GM18511 (cell line): ENCODE data around the gene RNF121.

ENCODE experiments used
- ATAC-seq: cut with Tn5 transposase; IDR thresholded peaks from one replicate; pipeline ENCODE4 v1.9.1; 2021; ENCODE audit warnings: mild to moderate bottlenecking, moderate library complexity; ENCODE audit not compliant: unreplicated experiment

Gene RNF121

DNA sequence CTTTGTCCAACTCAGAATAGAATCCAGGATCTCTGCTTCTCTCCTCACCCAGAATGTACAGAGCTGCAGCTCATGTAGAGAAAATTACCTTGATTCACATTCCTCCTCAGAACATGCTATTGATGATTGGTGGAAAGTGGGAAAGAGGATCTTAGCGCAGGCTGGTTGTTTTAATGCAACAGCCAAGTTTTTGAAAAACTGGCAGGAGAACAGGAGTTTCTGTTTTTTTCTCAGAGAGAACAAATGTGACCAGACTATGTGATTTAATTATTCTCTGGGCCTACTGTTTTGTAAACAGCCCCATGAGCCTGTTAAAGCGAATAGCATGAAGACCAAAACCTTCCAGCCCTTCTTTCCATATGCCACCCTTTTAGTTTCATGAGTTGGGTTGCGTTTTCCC, 50.8 kb downstream of the RNF121 start:
- ATAC-seq: no peak

DNA sequence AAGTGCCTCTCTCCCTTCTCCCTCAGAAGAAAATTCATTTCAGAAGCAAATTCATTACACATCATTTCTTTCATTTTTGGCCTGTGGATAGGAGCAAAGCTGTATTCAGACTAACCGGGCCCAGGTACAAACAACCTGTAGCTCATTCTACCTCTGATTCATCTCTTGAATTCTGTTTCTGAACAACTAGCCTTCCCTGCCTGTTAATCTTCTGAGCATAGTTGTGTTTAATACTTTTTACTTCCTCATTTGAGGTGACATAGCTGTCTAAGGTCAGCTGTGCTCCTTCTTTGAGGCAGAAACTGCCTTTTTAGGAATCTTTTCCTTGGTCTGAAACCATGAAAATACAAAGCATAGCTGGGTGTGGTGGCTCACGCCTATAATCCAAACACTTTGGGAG, 57.3 kb downstream of the RNF121 start:
- no peak for ATAC-seq

DNA sequence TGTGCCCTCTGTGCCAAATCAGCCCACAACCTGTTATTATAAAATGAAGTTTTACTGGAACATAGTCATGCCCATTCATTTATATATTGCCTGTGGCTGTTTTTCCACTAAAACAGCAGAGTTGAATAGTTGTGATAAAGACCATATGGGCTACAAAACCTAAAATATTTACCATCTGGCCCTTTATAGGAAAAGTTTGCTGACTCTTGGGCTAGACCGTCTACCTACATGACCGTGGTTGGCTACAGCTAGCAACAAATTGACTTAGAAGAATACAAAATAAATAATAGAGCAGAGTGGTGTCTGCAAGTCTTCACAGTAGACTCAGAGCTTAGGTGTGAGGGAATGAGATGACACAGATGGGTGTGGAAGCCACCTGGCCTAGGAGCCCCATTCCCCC, 58.7 kb downstream of the RNF121 start:
- no peak for ATAC-seq

DNA sequence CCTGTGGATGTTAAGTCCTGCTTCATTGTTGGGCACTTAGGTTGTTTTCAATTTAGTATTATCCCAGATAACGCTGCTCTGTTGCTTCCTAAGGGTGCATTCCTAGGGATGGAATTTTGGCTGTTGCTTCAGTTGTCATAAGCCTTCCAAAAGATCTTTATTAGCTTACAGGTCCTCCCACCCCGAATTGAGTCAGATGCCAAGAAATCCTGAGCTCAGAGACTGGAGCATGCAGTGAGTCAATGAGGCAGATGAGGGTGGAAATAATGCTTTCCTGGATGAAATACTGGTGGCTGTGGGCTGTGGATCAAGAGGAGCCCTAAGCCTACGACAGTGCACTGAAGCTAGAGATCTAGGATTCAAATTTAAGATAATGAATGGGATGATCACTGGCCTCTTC, 59.2 kb downstream of the RNF121 start:
- no peak for ATAC-seq

DNA sequence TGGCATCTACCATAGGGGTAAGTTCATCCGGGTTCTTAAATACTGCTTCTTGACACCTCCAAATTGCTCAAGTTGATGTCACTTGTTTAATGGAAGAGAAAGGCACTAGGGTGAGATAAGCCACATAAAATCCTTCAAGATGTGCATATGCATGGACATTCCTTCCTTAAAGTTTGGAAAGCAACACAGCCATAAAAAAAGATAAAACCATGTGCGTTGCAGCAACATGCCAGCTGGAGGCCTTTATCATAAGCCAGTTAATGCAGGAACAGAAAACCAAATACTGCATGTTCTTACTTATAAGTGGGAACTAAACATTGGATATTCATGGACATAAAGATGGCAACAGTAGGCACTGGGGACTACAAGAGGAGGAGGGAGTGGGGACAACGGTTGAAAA, 61.9 kb downstream of the RNF121 start:
- no peak for ATAC-seq

DNA sequence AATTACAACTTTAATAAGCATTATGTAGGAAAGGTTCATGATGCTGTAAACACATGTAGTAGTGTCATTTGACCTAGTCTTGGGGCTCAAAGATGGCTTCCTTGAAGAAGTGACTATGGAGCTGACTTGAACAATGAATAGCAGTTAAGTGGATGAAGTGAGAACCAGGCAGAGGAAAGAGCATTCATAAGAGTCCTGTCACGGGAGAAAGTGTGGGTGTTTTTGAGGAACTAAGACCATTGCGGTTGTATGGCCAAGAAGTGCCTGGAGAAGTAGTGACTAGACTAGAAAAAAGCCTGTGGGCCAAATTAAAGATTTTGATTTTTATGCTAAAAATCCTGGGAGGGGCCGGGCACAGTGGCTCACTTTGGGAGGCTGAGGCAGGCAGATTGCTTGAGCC, 62.6 kb downstream of the RNF121 start:
- ATAC-seq: peak; percentile 81

DNA sequence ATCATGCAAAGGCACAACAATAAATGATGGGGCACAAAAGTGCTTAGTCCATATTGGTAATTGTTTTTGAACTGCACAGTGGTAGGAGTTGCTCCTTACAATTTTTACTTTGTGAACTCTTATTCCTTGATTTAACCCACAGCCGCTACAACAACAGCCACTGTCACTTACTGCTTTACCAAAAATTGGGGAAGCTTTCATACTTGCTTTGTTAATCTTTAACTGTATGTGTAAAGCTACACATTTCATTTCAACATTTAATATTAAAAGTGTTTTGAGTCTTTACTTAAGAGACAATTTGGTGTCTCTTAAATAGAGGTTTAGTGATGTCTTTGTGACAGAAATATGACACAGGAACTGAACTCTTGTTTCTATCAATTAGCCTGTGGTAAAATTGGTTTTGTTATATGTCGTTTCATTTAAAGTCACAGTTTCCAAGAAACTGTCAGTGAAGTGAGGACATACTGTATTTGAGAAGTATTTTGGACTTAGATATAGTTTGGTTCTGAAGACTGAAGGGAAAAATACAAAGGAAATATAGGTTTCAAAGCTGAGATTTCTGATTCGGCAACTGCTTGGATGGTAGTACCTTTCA, 63.4 kb downstream of the RNF121 start:
- no peak for ATAC-seq

DNA sequence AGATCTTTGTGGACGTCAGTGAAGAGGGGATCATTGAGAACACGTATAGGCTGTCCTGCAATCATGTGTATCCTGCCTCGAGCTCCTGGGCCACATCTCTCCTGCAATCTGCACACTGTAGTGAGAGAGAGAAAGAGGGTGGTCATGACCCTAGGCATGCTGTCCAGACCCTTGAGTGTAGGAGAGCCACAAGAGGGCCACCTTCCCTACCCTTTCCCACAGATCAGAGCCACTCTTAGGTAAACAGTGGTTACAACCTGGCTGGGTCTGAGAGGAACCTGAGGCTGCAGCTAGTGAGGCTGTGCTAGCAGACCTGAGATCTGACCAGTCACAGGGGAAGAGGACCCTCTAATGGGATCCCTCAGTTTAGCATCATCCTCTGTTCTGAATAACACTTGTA, 65.9 kb downstream of the RNF121 start:
- no peak for ATAC-seq

DNA sequence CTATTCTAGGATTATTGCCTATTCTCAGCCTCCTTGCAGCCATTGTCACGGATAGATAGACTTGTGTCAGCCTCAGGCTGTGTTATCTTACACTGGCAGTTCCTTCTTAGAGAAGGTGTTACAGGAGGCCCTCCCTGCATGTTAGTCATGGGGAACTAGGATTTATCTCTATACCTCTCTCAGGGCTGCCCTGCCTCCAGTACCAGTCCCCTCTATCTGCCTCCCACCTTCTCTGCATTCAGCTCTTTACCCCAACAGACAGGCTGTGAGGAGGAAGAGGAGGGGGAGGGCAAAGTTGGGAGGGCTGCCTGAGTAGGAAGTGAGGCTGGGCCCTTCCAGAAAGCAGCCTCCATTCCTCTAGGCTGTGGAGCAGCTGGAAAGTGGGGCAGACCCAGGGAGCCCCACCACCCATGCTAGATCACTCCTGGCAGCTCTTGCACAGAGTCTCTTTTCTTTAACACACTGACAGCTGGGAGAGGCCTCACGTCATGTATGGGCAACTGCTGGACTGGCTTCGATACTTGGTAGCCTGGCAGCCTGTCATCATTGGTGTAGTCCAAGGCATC, 67.0 kb downstream of the RNF121 start:
- no peak for ATAC-seq

DNA sequence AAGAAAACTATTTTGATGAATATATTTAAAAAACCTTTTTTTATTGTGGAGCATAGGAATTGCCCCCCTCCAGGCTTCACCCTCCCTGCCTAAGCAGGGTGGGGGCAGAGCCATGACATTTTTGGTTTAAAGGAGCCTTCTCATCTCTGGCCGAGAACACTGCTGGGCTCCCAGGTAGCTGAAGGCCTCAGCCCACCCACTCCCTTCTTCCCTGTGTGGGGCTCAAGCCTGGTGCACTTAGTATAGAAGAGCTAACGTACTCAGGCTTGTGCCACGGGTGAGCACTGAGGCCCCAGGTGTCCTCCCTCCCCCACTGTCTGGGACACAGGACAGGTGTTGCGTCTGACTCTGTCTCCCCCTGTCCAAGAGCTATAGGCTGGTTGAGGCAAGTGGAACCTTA, 67.7 kb downstream of the RNF121 start:
- no peak for ATAC-seq

DNA sequence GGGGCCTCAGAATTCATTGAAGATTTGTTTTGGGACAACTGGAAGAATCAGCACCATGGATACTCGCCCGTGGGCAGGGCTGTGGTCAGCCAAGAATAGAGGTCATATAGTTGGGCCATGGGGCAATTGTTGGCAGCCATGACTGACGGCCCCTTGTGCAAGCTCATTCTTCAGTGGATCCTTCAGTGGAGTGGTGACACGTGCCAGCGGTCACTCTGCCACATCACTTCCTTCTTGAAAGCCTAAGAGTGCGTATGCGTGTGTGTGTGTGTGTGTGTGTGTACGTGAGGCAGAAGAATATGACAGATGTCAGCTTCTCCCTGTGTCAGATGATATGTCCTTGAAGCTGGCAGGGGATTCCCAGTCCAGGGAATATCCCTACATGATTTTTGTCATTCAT, 68.1 kb downstream of the RNF121 start:
- ATAC-seq: no peak

DNA sequence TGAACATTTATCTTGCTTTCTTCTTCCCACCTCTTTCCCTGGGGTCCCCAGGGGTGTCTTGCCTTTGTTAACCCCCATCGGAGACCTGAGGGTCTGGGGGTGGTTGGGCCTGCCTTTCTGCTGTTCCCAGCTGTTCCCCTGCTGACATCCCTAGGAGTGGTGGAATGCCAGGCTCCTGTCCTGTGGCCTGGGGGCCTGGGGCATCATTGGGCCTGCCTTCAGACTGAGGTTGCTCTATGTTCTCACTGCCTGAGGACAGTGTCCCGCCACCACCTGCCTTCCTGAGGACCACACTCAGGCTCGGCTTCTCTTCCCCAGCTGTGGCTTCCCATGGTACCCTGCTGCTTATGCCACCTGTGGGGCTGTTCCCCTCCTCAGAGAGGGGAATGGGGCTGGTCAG, 68.7 kb downstream of the RNF121 start:
- ATAC-seq: no peak

DNA sequence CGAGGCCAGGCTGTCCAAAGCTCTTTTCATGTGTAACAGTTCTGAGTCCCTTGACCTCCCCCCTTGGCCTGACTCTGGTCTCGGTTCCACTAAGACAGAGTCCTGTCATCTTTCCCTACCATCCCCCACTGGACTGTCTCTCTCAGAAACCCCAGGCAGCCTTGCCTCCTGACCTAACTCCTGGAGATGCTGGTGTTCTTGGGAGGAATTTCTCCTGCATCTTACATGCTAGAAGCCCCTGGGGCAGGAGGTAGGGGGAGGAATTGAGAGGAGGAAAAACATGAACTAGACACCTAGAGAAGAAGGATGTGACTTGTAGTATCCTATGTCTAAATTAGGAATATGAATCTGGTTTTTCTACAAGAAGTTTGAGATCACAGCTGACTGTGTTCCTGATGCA, 69.2 kb downstream of the RNF121 start:
- no peak for ATAC-seq

DNA sequence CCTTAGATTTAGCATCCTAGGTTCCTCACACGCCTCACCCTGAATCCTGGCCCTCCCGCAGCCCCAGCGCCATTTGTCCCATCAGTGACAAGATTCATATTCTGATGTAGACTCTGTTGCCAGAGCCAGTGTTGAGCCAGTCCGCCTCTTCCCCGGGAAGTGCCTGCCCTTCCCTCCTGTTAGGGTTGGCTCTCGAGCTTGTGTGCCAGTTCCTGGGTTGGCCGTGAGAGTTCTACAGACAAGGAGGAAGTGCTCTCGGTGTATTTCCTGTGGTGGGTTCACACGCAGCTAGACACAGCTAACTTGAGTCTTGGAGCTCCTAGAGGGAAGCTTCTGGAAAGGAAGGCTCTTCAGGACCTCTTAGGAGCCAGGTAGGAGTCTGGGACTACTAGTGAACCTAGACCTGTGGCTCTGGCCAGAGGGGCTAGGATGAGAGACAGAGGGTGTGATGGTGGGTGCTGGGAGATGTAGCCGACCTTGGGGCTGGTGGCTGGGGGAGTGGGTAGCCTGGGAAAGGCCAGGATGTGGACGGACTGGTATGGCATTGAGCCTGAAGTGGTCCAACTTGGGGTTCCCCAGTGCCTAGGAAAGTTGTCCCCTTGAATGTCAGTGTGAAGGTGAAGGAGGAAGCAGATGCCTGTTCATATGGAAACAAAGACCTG, 69.9 kb downstream of the RNF121 start, which contains the start of gene IL18BP:
TSS of gene IL18BP (plus strand) at position 261 of the 662 bp plus-strand sequence. CDS start 1,076 bp downstream, outside the sequence.
- peak; percentile 61 for ATAC-seq

DNA sequence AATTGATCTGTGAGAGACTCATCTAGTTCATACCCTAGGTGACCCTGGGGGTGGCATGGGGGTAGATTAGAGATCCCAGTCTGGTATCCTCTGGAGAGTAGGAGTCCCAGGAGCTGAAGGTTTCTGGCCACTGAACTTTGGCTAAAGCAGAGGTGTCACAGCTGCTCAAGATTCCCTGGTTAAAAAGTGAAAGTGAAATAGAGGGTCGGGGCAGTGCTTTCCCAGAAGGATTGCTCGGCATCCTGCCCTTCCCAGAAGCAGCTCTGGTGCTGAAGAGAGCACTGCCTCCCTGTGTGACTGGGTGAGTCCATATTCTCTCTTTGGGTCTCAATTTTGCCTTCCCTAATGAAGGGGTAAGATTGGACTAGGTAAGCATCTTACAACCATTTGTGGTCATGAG, 70.5 kb downstream of the RNF121 start:
- ATAC-seq: no peak

DNA sequence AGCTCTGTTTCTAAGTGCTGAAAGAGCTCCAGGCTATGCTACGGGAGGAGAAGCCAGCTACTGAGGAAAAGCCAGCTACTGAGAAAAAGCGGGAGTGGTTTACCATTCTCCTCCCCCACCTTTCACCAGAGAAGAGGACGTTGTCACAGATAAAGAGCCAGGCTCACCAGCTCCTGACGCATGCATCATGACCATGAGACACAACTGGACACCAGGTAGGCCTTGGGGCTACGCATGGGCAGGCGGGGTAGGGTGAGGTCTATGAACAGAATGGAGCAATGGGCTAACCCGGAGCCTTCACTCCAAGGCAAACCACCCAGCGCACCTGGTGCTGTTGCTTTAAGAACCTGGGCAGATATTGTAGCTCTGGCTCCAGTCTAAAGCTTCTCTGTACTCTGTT, 71.0 kb downstream of the RNF121 start:
- ATAC-seq: no peak

DNA sequence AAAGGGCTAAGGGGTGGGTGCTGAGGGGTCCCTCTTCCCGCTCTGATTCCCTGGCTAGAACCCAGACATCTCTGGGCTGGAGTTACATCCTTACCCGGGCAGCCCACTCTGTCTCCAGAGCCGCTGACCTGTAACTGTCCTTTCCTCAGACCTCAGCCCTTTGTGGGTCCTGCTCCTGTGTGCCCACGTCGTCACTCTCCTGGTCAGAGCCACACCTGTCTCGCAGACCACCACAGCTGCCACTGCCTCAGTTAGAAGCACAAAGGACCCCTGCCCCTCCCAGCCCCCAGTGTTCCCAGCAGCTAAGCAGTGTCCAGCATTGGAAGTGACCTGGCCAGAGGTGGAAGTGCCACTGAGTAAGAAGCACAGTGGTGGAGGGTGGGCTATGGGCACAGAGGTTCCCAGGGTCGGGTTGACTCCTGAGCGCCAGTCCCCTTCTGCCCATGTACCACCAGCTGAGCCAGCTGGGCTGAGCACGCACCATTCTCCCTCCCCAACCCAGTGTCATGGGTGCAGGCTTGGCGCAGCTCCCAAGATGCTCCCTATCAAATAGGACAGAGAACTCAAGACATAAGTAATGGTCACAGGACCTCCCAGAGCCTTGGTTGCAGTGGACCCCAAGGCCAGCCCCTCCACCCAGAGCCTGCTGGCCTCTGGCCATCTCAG, 71.5 kb downstream of the RNF121 start:
- ATAC-seq: no peak

DNA sequence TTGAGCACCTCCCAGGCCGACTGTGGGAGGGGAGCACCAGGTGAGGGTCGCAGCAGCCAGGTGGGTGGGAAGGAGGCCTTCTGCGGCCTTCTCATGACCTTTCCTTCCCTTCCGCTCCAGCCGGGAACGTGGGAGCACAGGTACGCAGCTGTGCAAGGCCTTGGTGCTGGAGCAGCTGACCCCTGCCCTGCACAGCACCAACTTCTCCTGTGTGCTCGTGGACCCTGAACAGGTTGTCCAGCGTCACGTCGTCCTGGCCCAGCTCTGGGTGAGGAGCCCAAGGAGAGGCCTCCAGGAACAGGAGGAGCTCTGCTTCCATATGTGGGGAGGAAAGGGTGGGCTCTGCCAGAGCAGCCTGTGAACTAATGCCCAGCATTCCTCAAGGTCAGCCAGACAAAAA, 72.4 kb downstream of the RNF121 start:
- no peak for ATAC-seq

DNA sequence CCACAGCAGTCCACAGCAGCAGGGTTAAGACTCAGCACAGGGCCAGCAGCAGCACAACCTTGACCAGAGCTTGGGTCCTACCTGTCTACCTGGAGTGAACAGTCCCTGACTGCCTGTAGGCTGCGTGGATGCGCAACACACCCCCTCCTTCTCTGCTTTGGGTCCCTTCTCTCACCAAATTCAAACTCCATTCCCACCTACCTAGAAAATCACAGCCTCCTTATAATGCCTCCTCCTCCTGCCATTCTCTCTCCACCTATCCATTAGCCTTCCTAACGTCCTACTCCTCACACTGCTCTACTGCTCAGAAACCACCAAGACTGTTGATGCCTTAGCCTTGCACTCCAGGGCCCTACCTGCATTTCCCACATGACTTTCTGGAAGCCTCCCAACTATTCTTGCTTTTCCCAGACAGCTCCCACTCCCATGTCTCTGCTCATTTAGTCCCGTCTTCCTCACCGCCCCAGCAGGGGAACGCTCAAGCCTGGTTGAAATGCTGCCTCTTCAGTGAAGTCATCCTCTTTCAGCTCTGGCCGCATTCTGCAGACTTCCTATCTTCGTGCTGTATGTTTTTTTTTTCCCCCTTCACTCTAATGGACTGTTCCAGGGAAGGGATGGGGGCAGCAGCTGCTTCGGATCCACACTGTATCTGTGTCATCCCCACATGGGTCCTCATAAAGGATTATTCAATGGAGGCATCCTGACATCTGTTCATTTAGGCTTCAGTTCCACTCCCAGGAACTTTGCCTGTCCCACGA, 73.2 kb downstream of the RNF121 start:
- ATAC-seq: no peak

DNA sequence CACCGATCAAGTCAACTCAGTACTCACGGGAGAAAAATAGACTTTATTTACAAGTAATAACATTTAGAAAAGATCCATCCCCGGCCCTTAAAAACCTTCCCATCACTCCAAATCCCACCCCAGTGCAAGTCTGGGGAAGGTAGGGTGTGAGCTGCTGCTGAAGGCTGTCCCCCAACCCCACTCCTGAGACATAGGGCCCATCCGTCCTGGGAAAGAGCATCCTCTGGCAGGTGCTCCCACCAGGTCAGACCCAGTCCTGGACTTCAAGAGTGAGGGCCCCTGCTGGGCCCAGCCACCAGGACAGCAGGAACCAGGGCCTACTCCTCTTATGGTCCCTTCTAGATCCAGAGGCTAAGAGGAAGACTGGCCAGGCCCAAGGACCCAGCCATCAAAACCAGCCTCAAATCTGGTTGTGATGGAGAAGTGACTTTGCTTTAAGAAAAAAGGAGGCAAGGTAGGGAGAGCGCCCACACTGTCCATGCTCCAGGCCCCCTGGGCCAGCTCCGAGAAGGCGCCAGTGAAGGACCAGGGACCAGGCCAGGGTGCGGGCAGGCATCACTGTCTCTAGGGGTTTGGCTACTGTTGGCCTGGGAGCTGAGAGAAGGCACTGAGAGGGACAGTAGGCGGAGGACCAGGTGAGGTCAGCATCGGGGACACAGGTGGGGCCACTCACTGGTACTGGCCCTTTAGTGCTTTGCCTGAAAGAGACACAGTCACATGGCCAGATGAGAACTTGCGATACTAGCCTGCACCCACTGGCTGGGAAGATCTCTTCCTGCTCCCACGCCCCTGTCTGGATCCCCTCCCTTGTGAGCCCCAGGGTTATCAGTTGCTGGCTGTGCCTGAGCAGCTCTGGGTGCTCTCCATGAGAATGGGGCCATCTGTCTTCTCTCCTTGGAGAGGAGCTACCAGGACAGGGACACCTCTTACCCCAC, 74.3 kb downstream of the RNF121 start:
- ATAC-seq: no peak
